ENCODE results near the gene CTSH.

Gene CTSH

GRCh38 chr15:78977591-78978347 is 32.9 kb upstream of the CTSH start:
- no peak for DNase-seq (ENCODE audit: low spot score)

- no peak for DNase-seq (ENCODE audit: low spot score)
These were observed 32.3 kb upstream of the CTSH start for GRCh38 chr15:78977091-78977571.

- no peak for DNase-seq (ENCODE audit: low spot score)
These were observed 31.8 kb upstream of the CTSH start for GRCh38 chr15:78976691-78977090.

GRCh38 chr15:78974272-78974918 is 29.5 kb upstream of the CTSH start:
- no peak for DNase-seq (ENCODE audit: low spot score)

GRCh38 chr15:78969687-78970349 is 25.0 kb upstream of the CTSH start:
- no peak for DNase-seq (ENCODE audit: low spot score)

- no peak for DNase-seq (ENCODE audit: low spot score)
These were observed 23.9 kb upstream of the CTSH start for GRCh38 chr15:78968539-78969271.

GRCh38 chr15:78968114-78968513 is 23.3 kb upstream of the CTSH start:
- DNase-seq (ENCODE audit: low spot score), result no peak

- DNase-seq (ENCODE audit: low spot score), result no peak
These were observed 15.5 kb upstream of the CTSH start for GRCh38 chr15:78960308-78960707.

- DNase-seq (ENCODE audit: low spot score), result no peak
These were observed 14.5 kb upstream of the CTSH start for GRCh38 chr15:78959360-78959759.

- no peak for DNase-seq (ENCODE audit: low spot score)
These were observed 12.7 kb upstream of the CTSH start for GRCh38 chr15:78957416-78958093.

GRCh38 chr15:78956937-78957336 is 12.1 kb upstream of the CTSH start:
- no peak for DNase-seq (ENCODE audit: low spot score)

GRCh38 chr15:78955355-78955754 is 10.5 kb upstream of the CTSH start:
- DNase-seq (ENCODE audit: low spot score), result no peak

- DNase-seq (ENCODE audit: low spot score), result no peak
These were observed 7.0 kb upstream of the CTSH start for GRCh38 chr15:78951841-78952238.

- no peak for DNase-seq (ENCODE audit: low spot score)
These were observed 6.3 kb upstream of the CTSH start for GRCh38 chr15:78950902-78951840.

GRCh38 chr15:78950343-78950742 is 5.5 kb upstream of the CTSH start:
- DNase-seq (ENCODE audit: low spot score), result no peak

- no peak for DNase-seq (ENCODE audit: low spot score)
These were observed 4.6 kb upstream of the CTSH start for GRCh38 chr15:78949461-78949860.

GRCh38 chr15:78947506-78947905 is 2.7 kb upstream of the CTSH start:
- DNase-seq (ENCODE audit: low spot score), result no peak

- no peak for DNase-seq (ENCODE audit: low spot score)
These were observed 1.6 kb upstream of the CTSH start for GRCh38 chr15:78946493-78946892.

GRCh38 chr15:78944202-78944625 is 632 bp downstream of the CTSH start:
- no peak for DNase-seq (ENCODE audit: low spot score)

- DNase-seq (ENCODE audit: low spot score), result no peak
These were observed 1.2 kb downstream of the CTSH start for GRCh38 chr15:78943692-78944091.

- DNase-seq (ENCODE audit: low spot score), result no peak
These were observed 2.1 kb downstream of the CTSH start for GRCh38 chr15:78942741-78943140.
